H9 (cell line): ENCODE data around the gene MPL. TPM values are rescaled to one million over a fixed set of nuclear protein-coding genes. Genes with fewer than 3 reads are reported as not detected.

Source experiments
- DNase-seq: peaks from one replicate; pipeline ENCODE4 v3.0.0-alpha.2; 2017
- H2AFZ ChIP-seq: one replicate; pipeline ENCODE4 v1.6.1; 2013; ENCODE audit warnings: mild to moderate bottlenecking, low read length, control low read depth, moderate library complexity
- H2AK5ac ChIP-seq: 2 replicates; pipeline ENCODE4 v1.6.1; 2013; ENCODE audit warnings: low read length, control low read depth, mixed read lengths; ENCODE audit not compliant: insufficient read length
- H2BK120ac ChIP-seq: one replicate; pipeline ENCODE4 v1.6.1; 2013; ENCODE audit warnings: low read depth, mild to moderate bottlenecking, low read length, control low read depth, inconsistent platforms; ENCODE audit not compliant: poor library complexity, severe bottlenecking
- H2BK12ac ChIP-seq: 2 replicates; pipeline ENCODE4 v1.6.1; 2013; ENCODE audit warnings: low read length, control low read depth, mixed read lengths, low read depth; ENCODE audit not compliant: insufficient read length
- H2BK15ac ChIP-seq: 2 replicates; pipeline ENCODE4 v1.6.1; 2013; ENCODE audit warnings: low read depth, low read length, control low read depth
- H2BK20ac ChIP-seq: one replicate; pipeline ENCODE4 v1.6.1; 2013; ENCODE audit warnings: low read depth, mild to moderate bottlenecking, low read length, control low read depth, inconsistent platforms; ENCODE audit not compliant: poor library complexity, severe bottlenecking
- H2BK5ac ChIP-seq: 2 replicates; pipeline ENCODE4 v1.6.1; 2013; ENCODE audit warnings: low read length, control low read depth, mixed read lengths; ENCODE audit not compliant: insufficient read length
- H3K14ac ChIP-seq: 2 replicates; pipeline ENCODE4 v1.6.1; 2013; ENCODE audit warnings: low read length, control low read depth; ENCODE audit not compliant: insufficient read depth
- H3K18ac ChIP-seq: 2 replicates; pipeline ENCODE4 v1.6.1; 2013; ENCODE audit warnings: low read depth, mild to moderate bottlenecking, mixed read lengths, low read length, control low read depth; ENCODE audit not compliant: insufficient read length
- H3K23ac ChIP-seq: 2 replicates; pipeline ENCODE4 v1.6.1; 2013; ENCODE audit warnings: low read length, control low read depth, mixed read lengths, low read depth; ENCODE audit not compliant: insufficient read length
- H3K23me2 ChIP-seq: 2 replicates; pipeline ENCODE4 v1.6.1; 2013; ENCODE audit warnings: low read depth, mild to moderate bottlenecking, mixed read lengths, low read length, control low read depth; ENCODE audit not compliant: insufficient read length, poor library complexity, severe bottlenecking
- H3K27ac ChIP-seq: 2 replicates; pipeline ENCODE4 v1.5.1; 2013; ENCODE audit warnings: low read length, control low read depth, mixed read lengths, low read depth; ENCODE audit not compliant: insufficient read length
- H3K27me3 ChIP-seq: 2 replicates; pipeline ENCODE4 v1.6.1; 2013; ENCODE audit warnings: low read length, control low read depth, inconsistent platforms; ENCODE audit not compliant: insufficient read depth
- H3K4ac ChIP-seq: 2 replicates; pipeline ENCODE4 v1.6.1; 2013; ENCODE audit warnings: low read depth, mild to moderate bottlenecking, control low read depth, inconsistent platforms, low read length, moderate library complexity
- H3K4me1 ChIP-seq: 2 replicates; pipeline ENCODE4 v1.6.1; 2013; ENCODE audit warnings: low read length, control low read depth, inconsistent platforms; ENCODE audit not compliant: insufficient read depth
- H3K4me2 ChIP-seq: 2 replicates; pipeline ENCODE4 v1.6.1; 2013; ENCODE audit warnings: low read length, control low read depth, mixed read lengths; ENCODE audit not compliant: insufficient read length, insufficient read depth
- H3K56ac ChIP-seq: 2 replicates; pipeline ENCODE4 v1.6.1; 2013; ENCODE audit warnings: low read depth, mild to moderate bottlenecking, mixed read lengths, low read length, control low read depth; ENCODE audit not compliant: insufficient read length
- H3K79me1 ChIP-seq: 2 replicates; pipeline ENCODE4 v1.6.1; 2013; ENCODE audit warnings: low read depth, mild to moderate bottlenecking, moderate library complexity, low read length, control low read depth, inconsistent platforms; ENCODE audit not compliant: insufficient read depth, poor library complexity, severe bottlenecking
- H3K79me2 ChIP-seq: 2 replicates; pipeline ENCODE4 v1.6.1; 2013; ENCODE audit warnings: low read length, control low read depth, inconsistent platforms; ENCODE audit not compliant: insufficient read depth
- H3K9ac ChIP-seq: 2 replicates; pipeline ENCODE4 v1.6.1; 2013; ENCODE audit warnings: low read length, control low read depth, mixed read lengths; ENCODE audit not compliant: insufficient read length; ENCODE audit errors: extremely low read depth
- H3K9me3 ChIP-seq: one replicate; pipeline ENCODE4 v1.6.1; 2013; ENCODE audit warnings: low read depth, low read length, inconsistent platforms; ENCODE audit not compliant: control insufficient read depth
- H3T11ph ChIP-seq: one replicate; pipeline ENCODE4 v1.6.1; 2013; ENCODE audit warnings: mild to moderate bottlenecking, low read length, control low read depth, inconsistent platforms
- H4K20me1 ChIP-seq: one replicate; pipeline ENCODE4 v1.6.1; 2013; ENCODE audit not compliant: control insufficient read depth, insufficient read length, insufficient read depth
- H4K5ac ChIP-seq: 2 replicates; pipeline ENCODE4 v1.6.1; 2013; ENCODE audit warnings: low read depth, mild to moderate bottlenecking, mixed read lengths, low read length, control low read depth; ENCODE audit not compliant: insufficient read length
- H4K8ac ChIP-seq: replicated peaks from 2 replicates; pipeline ENCODE4 v1.6.1; 2013; ENCODE audit warnings: low read length, control low read depth, mixed read lengths, low read depth; ENCODE audit not compliant: insufficient read length
- H4K91ac ChIP-seq: 2 replicates; pipeline ENCODE4 v1.6.1; 2013; ENCODE audit warnings: low read depth, mild to moderate bottlenecking, moderate library complexity, mixed read lengths, low read length, control low read depth; ENCODE audit not compliant: insufficient read length
- H3K27ac Mint-ChIP-seq, 3 experiments: 2 replicates in 2 of 3; 3 replicates in 1 of 3; pipeline ENCODE4 v1.8.0; 2020 to 2021; ENCODE audit warnings: mixed read lengths in 3 of 3, mild to moderate bottlenecking in 1 of 3, moderate library complexity in 1 of 3
- H3K27me3 Mint-ChIP-seq: 2 replicates; pipeline ENCODE4 v1.8.0; 2021; ENCODE audit warnings: low read depth, mild to moderate bottlenecking, moderate library complexity, mixed read lengths
- H3K36me3 Mint-ChIP-seq, 3 experiments: 2 replicates in 2 of 3; 3 replicates in 1 of 3; pipeline ENCODE4 v1.8.0; 2020 to 2021; ENCODE audit warnings: low read depth in 3 of 3, mixed read lengths in 3 of 3; ENCODE audit not compliant: insufficient read depth in 1 of 3
- H3K4me1 Mint-ChIP-seq, 2 experiments: 2 replicates each; pipeline ENCODE4 v1.8.0; 2020; ENCODE audit warnings: mixed read lengths in 2 of 2
- H3K4me3 Mint-ChIP-seq, 2 experiments: 2 replicates in 1 of 2; 3 replicates in 1 of 2; pipeline ENCODE4 v1.8.0; 2020 to 2021; ENCODE audit warnings: mild to moderate bottlenecking in 2 of 2, mixed read lengths in 2 of 2, moderate library complexity in 1 of 2
- H3K9me3 Mint-ChIP-seq, 2 experiments: 2 replicates in 1 of 2; 3 replicates in 1 of 2; pipeline ENCODE4 v1.8.0; 2020; ENCODE audit warnings: mild to moderate bottlenecking in 2 of 2, mixed read lengths in 2 of 2, moderate library complexity in 1 of 2
- CTCF ChIP-seq: fragments of 200-600 bp; sonication (generic); conservative IDR thresholded peaks from 3 replicates; pipeline ENCODE4 v1.8.0; 2021; ENCODE audit warnings: antibody characterized with exemption, mild to moderate bottlenecking
- WGBS: extraction: QIAGEN DNeasy Blood & Tissue Kit; methylation state at CpG from one replicate; pipeline ENCODE4 v1.1.7; 2013; ENCODE audit warnings: missing lambda C conversion rate, low lambda C conversion rate, mixed read lengths; ENCODE audit not compliant: insufficient read length; ENCODE audit errors: extremely low coverage; 5-methylcytosine and 5-hydroxymethylcytosine counted together
- total RNA-seq: library from RNA; stranded (reverse); gene quantifications from 2 replicates; pipeline ENCODE4 v1.2.1, GENCODE V29; 2021

The MPL gene
- total RNA-seq, 1 experiment from 2014 or later = not detected

GRCh38 chr1:43292679-43293078, 44.9 kb upstream of the MPL start:
- Mint-ChIP-seq H3K4me3 (no peak overlapping the region), H3K27ac (no peak overlapping the region; a peak in 1 of 7 replicates)

More at GRCh38 chr1:43292679-43293078, 44.9 kb upstream of the MPL start:
- H2BK5ac ChIP-seq = no peak overlapping the region
- H3K56ac ChIP-seq = no peak overlapping the region
- no peak overlapping the region for H2AFZ ChIP-seq
- H4K8ac ChIP-seq = no peak overlapping the region
- H3K23ac ChIP-seq = no peak overlapping the region
- H3K79me2 ChIP-seq = no peaks in the 10 kb centered on the region
- H4K20me1 ChIP-seq = no peaks in the 10 kb centered on the region
- no peak overlapping the region for H2BK120ac ChIP-seq
- no peaks in the 10 kb centered on the region for H3K9me3 ChIP-seq
- no peak overlapping the region for H4K91ac ChIP-seq
- peaks cover 9% of the 10 kb centered on the region for H3K4me1 ChIP-seq
- H3T11ph ChIP-seq = no peak overlapping the region
- no peak overlapping the region for H4K5ac ChIP-seq
- H2BK20ac ChIP-seq = no peak overlapping the region
- no peak overlapping the region for H3K4ac ChIP-seq
- DNase-seq = no peak
- no peaks in the 10 kb centered on the region for H3K23me2 ChIP-seq
- no peak overlapping the region for H3K9ac ChIP-seq
- H3K9me3 Mint-ChIP-seq = no peaks in the 10 kb centered on the region
- H3K18ac ChIP-seq = no peak overlapping the region
- H2AK5ac ChIP-seq = no peak overlapping the region
- no peak overlapping the region for H3K14ac ChIP-seq
- no CpG with 5 or more reads among the region's 5 CpGs for WGBS
- H3K79me1 ChIP-seq = no peaks in the 10 kb centered on the region
- peaks cover 25 to 27% of the 10 kb centered on the region in 2 experiments for H3K4me1 Mint-ChIP-seq
- H2BK15ac ChIP-seq = no peak overlapping the region
- no peaks in the 10 kb centered on the region for H3K36me3 Mint-ChIP-seq
- no peak overlapping the region for H3K27ac ChIP-seq
- no peak overlapping the region for H3K4me2 ChIP-seq
- no peaks in the 10 kb centered on the region; the same call in none of the 2 replicates for H3K27me3 Mint-ChIP-seq
- no peak for TF ChIP-seq CTCF
- H3K27me3 ChIP-seq = no peaks in the 10 kb centered on the region
- no peak overlapping the region for H2BK12ac ChIP-seq
